ENCODE measurements around the gene ASB1.

GRCh38 chr2:238466243-238466756, 39.6 kb downstream of the ASB1 start:
- TF ChIP-seq, protein P1, sequence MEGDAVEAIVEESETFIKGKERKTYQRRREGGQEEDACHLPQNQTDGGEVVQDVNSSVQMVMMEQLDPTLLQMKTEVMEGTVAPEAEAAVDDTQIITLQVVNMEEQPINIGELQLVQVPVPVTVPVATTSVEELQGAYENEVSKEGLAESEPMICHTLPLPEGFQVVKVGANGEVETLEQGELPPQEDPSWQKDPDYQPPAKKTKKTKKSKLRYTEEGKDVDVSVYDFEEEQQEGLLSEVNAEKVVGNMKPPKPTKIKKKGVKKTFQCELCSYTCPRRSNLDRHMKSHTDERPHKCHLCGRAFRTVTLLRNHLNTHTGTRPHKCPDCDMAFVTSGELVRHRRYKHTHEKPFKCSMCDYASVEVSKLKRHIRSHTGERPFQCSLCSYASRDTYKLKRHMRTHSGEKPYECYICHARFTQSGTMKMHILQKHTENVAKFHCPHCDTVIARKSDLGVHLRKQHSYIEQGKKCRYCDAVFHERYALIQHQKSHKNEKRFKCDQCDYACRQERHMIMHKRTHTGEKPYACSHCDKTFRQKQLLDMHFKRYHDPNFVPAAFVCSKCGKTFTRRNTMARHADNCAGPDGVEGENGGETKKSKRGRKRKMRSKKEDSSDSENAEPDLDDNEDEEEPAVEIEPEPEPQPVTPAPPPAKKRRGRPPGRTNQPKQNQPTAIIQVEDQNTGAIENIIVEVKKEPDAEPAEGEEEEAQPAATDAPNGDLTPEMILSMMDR (optimal IDR thresholded peaks at IDR 0.05 in 1 of 3, IDR thresholded peaks at IDR 0.05 in 1 of 3, conservative IDR thresholded peaks at IDR 0.05 in 1 of 3; ENCODE audit: extremely low read depth in 1 of 3, insufficient read depth in 2 of 3, low read length in 3 of 3) = no peak
- no peak for TF ChIP-seq EZH2 (IDR thresholded peaks at IDR 0.05; ENCODE audit: low read length)

Data from keratinocyte (primary cell).